ENCODE data around the gene MMP8. TPM values are rescaled to one million over a fixed set of nuclear protein-coding genes. Genes with fewer than 3 reads are reported as not detected.

Gene MMP8
- total RNA-seq, 4 donors from 2014 or later: 0.15 to 1.1 TPM; not detected in 2

DNA sequence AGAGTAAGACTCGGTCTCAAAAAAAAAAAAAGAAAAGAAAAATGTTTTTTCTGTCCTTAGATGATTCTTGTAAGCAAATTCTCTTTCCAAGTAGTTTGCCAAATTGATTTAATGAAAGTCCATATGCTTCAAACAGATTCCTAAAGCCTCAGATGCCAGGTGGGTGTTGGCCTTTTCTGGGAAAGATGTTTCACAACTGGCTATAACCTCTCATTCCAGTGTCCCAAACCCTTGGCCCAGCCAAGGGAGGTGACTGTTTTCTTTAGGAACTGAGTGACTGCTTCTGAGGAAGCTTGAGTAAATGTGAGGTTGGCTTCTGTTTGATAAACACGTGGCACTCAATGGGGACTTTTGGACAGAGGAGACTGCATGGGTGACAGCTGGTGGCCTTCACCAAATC is 46.7 kb downstream of the MMP8 start:
- 51 to 57% methylated on average over 2 of the region's 2 CpGs for WGBS, 2 donors
- DNase-seq (ENCODE audit: low spot score in 2 of 2): no peak
- no peak overlapping the region for H3K4me3 ChIP-seq (ENCODE audit: low read depth, poor library complexity, severe bottlenecking)
- no peak for TF ChIP-seq POLR2A (IDR thresholded peaks at IDR 0.05)
- TF ChIP-seq, protein P1, sequence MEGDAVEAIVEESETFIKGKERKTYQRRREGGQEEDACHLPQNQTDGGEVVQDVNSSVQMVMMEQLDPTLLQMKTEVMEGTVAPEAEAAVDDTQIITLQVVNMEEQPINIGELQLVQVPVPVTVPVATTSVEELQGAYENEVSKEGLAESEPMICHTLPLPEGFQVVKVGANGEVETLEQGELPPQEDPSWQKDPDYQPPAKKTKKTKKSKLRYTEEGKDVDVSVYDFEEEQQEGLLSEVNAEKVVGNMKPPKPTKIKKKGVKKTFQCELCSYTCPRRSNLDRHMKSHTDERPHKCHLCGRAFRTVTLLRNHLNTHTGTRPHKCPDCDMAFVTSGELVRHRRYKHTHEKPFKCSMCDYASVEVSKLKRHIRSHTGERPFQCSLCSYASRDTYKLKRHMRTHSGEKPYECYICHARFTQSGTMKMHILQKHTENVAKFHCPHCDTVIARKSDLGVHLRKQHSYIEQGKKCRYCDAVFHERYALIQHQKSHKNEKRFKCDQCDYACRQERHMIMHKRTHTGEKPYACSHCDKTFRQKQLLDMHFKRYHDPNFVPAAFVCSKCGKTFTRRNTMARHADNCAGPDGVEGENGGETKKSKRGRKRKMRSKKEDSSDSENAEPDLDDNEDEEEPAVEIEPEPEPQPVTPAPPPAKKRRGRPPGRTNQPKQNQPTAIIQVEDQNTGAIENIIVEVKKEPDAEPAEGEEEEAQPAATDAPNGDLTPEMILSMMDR (IDR thresholded peaks at IDR 0.05): no peak
- intact Hi-C loops (cut with DNase I; ENCODE audit: low total_unique reads): no loop called here

DNA sequence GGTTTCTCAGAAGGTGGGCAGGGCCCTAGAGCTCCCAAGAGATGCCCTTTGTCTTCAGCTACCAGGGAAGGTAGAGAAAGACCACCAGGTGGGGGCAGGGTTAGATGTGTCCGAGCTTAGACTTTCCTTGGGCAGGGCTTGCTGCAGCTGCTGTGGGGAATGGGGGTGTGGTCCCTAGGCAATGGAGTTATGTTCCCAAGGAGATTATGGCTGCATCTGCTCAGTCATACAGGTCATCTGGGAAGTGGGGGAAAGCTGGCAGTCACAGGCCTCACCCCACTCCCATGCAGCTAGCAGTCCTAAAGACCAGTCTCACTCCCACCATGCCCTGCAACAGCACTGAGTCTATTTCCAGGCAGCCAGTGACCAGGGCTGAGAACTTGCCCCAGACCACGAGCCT is 48.7 kb downstream of the MMP8 start:
- intact Hi-C loops (cut with DNase I; ENCODE audit: low total_unique reads): no loop called here
- TF ChIP-seq POLR2A (IDR thresholded peaks at IDR 0.05): no peak
- TF ChIP-seq, protein P1 (IDR thresholded peaks at IDR 0.05): no peak
- H3K4me3 ChIP-seq (ENCODE audit: low read depth, poor library complexity, severe bottlenecking): no peak overlapping the region
- 72 to 93% methylated on average over 2 of the region's 2 CpGs for WGBS, 2 donors
- DNase-seq (ENCODE audit: low spot score in 2 of 2): no peak

DNA sequence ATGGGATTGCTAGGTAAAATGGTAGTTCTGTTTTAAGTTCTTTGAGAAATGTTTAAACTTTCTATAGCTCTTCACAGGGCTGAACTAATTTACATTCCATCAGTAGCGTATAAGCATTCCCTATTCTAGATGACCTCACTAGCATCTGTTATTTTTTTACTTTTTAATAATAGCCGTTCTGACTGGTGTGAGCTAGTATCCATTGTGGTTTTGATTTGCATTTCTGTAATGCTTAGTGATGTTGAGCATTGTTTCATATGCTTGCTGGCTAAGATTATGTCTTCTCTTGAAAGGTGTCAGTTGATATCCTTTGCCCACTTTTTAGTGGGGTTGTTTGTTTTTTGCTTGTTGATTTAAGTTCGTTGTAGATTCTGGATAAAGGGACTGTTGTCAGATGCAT is 55.1 kb downstream of the MMP8 start:
- TF ChIP-seq POLR2A (IDR thresholded peaks at IDR 0.05): no peak
- TF ChIP-seq, protein P1 (IDR thresholded peaks at IDR 0.05): no peak
- 67 to 71% methylated on average over 3 of the region's 3 CpGs for WGBS, 2 donors
- DNase-seq (ENCODE audit: low spot score in 2 of 2): no peak
- no peak overlapping the region for H3K4me3 ChIP-seq (ENCODE audit: low read depth, poor library complexity, severe bottlenecking)
- intact Hi-C loops (cut with DNase I; ENCODE audit: low total_unique reads): no loop called here

DNA sequence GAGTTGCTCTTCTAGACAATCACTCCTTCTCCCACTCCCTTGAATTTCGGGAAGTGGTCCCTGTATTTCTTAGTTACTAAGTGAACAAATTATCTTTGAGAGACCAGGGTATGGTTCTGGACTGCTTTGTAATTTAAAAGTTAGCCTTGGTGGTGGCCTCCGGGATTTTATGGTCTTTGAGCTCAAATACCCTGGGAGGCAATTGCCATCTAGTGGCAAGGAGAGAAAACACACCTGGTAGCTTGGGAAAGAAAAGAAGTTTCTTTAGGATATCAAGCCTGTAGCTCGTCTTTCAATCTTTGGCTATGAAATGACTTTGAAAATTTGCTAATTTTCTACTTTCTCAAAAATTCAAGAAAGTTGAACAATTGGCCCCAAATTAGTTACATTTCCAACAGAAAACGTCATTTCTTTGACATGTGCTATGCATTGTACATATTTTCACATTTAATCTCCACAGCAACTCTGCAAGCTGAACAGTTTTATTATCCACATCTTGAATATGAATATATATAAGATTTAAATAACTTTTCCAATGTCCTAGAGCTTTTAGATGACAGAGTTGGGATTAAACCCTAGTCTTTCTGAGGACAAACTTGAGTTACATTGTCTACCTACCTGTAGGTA is 58.3 kb downstream of the MMP8 start:
- TF ChIP-seq, protein P1 (IDR thresholded peaks at IDR 0.05): peak in 1 of 3 donors; percentile 13
- TF ChIP-seq POLR2A (IDR thresholded peaks at IDR 0.05): no peak
- no peak overlapping the region for H3K4me3 ChIP-seq (ENCODE audit: low read depth, poor library complexity, severe bottlenecking)
- intact Hi-C loops (cut with DNase I; ENCODE audit: low total_unique reads): no loop called here
- WGBS, 2 donors: 12 to 16% methylated on average over 4 of the region's 4 CpGs
- DNase-seq (ENCODE audit: low spot score in 2 of 2): no peak

DNA sequence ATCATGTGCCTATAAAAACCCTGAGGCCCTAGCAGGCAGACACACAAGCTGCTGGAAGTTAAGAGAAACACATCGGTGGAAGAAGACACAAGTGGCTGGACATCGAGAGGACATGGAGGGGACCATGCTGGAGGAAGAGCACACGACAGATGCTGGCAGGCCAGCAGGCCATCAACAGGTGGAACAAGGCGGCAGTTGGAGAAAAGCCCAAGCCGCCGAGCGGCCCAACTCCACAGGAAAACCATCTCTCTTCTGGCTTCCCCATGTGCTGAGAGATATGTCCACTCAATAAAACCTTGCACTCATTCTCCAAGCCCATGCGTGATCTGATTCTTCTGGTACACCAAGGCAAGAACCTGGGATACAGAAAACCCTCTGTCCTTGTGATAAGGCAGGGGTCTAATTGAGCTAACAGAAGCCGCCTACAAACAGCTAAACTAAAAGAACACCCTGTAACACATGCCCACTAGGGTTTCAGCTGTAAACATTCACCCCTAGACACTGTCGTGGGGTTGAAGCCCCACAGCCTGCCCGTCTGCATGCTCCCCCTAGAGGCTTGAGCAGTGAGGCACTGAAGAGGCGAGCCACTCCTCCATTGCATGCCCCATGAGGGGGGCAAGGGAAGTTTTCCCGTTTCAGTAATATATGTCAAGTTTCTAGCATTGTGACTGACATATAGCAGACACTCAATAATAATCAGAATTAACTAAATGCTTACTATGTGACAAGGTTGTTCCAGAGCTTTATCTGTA is 60.6 kb downstream of the MMP8 start:
- no peak for TF ChIP-seq POLR2A (IDR thresholded peaks at IDR 0.05)
- TF ChIP-seq, protein P1 (IDR thresholded peaks at IDR 0.05): no peak
- 81 to 86% methylated on average over 13 of the region's 13 CpGs for WGBS, 2 donors
- intact Hi-C loops (cut with DNase I; ENCODE audit: low total_unique reads): no loop called here
- DNase-seq (ENCODE audit: low spot score in 2 of 2): no peak
- H3K4me3 ChIP-seq (ENCODE audit: low read depth, poor library complexity, severe bottlenecking): no peak overlapping the region
